ENCODE data around the gene PDXDC1.
"Not testable (repeated sequence)": the region's sequence is repeated elsewhere in the genome, so short reads cannot be mapped to it uniquely, and the experiment has no call there.

Gene PDXDC1

GRCh38 chr16:15159671-15160070 lies 184.8 kb downstream of the PDXDC1 start:
- not testable (repeated sequence) for DNase-seq (ENCODE audit: low read depth in 2 of 2)

- not testable (repeated sequence) for DNase-seq (ENCODE audit: low read depth in 2 of 2)
Observed at GRCh38 chr16:15160571-15160970, 185.7 kb downstream of the PDXDC1 start.

GRCh38 chr16:15163055-15163454 lies 188.2 kb downstream of the PDXDC1 start:
- DNase-seq (ENCODE audit: low read depth in 2 of 2) = not testable (repeated sequence)

GRCh38 chr16:15166177-15166576 lies 191.4 kb downstream of the PDXDC1 start:
- not testable (repeated sequence) for DNase-seq (ENCODE audit: low read depth in 2 of 2)

DNA sequence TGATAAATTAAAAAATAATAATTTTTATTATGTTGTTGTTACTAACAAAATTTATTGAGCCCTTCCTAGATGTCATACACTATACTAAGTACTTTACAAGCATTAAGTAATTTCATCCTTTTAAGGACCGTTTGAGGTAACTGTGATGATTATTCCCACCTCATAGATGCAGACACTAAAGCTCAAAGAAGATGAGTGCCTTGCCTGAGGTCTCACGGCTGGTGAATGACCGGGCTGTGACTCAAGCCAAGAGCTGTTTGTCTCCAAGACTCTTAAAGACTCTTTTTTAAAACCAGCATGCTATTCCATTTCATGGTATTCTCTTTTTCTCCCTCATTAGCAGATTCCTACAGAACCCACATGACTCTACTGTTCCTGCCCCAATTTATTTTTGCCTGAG lies 193.5 kb downstream of the PDXDC1 start:
- DNase-seq (ENCODE audit: low read depth in 2 of 2) = not testable (repeated sequence)

DNA sequence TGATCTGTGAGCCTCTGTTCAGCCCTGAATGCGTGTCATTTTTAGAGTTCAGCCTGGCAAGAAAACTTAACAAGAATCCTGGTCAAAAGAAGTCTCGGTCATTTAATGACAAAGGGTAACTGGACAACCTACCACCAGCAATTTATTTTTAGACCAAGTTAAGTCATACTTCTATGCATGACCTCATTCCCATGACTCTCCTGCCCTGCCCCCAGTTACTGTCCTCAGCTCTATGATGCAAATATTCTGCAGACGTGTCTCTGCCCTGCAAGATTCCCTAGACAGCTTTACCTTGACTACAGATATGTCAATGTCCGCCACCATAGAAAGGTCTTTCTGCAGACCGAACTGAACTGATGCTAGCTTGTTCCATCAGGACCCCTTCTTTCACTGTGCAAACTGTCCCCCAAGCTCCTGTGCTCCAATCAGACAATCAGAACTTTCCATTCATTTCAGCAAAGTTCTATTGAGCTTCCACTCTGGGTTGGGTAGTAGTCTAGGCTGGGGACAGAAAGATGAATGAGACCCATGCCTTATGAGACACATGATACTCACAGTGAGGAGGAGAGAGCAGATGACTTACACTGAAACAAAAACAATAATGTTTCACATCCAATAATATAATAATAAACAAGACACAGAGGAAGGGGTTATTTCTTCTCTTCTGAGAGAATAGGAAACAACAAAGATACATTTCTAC lies 194.3 kb downstream of the PDXDC1 start:
- not testable (repeated sequence) for DNase-seq (ENCODE audit: low read depth in 2 of 2)

DNA sequence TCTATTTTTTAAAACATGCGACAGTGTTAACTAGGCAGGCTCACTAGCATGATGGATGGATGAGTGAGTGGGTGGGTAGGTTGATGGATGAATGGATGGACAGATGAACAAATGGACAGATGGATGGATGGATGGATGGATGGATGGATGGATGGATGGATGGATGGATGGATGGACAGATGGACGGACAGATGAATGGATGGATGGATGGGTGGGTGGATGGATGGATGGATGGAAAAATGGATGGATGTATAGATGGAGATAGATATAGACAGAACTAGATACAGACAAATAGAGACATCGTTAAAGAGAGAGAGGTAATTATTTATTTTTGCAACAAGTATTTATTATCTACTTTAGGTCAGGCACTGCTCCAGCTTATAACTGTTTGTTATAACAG lies 205.1 kb downstream of the PDXDC1 start:
- DNase-seq (ENCODE audit: low read depth in 2 of 2) = not testable (repeated sequence)

- DNase-seq (ENCODE audit: low read depth in 2 of 2) = not testable (repeated sequence)
Observed at GRCh38 chr16:15180946-15181345, 206.1 kb downstream of the PDXDC1 start.

DNA sequence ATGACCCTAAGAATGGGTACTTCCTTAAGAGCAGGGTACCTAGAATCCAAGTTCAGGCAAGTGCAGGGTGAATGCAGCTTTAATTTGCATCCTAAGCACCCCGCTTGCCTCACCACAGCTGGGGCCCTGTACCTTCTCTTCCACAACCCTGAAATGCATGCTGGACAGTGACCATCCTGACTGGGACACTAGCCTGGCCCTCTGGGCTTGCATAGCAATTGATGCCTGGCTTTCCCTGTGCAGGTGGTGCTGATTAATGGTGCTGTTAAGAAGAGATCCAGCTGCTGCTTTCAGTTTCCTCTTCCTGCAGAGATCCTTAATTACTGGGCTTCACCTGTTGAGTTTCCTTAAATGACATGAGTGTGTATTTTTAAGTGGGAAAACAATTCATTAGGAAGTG lies 209.2 kb downstream of the PDXDC1 start:
- not testable (repeated sequence) for DNase-seq (ENCODE audit: low read depth in 2 of 2)

All from activated CD4-positive, alpha-beta T cell treated with anti-CD3 and anti-CD28 coated beads for 24 hours (primary cell).